GM21717 (cell line): Measurements from ENCODE around the gene AKAP13.

ENCODE experiments used
- ATAC-seq: cut with Tn5 transposase; IDR thresholded peaks from one replicate; pipeline ENCODE4 v1.9.1; 2021; ENCODE audit warnings: mild to moderate bottlenecking, moderate library complexity; ENCODE audit not compliant: unreplicated experiment

Gene AKAP13

GRCh38 chr15:85762039-85762755 lies 381.8 kb downstream of the AKAP13 start:
- no peak for ATAC-seq

- no peak for ATAC-seq
Measured at GRCh38 chr15:85762756-85763127, 382.3 kb downstream of the AKAP13 start.

DNA sequence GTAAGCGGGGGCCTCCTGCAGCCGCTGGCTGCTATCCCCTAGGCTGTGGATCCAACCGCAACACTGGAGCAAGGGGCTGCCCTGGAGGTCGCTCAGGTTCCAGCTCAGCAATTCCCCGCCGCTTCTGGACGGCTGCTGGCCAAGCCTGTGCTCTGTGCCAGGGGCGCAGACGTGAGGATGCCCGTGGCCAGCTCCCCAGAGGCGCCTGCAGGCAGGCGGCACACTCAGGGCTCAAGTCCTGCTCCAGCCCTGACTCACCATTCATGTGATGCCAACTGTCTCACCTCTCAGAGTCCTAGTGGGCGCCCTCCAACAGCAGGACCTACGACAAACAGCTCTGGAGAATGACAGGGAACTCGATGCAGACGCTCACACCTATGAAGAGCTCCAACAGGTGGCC lies 382.8 kb downstream of the AKAP13 start:
- no peak for ATAC-seq

- ATAC-seq = no peak
Measured at GRCh38 chr15:85763673-85764633, 383.6 kb downstream of the AKAP13 start.

- ATAC-seq = no peak
Measured at GRCh38 chr15:85764649-85765277, 384.4 kb downstream of the AKAP13 start.

GRCh38 chr15:85766001-85766831 lies 385.8 kb downstream of the AKAP13 start:
- ATAC-seq = no peak

GRCh38 chr15:85767785-85768529 lies 387.6 kb downstream of the AKAP13 start:
- no peak for ATAC-seq

- ATAC-seq = no peak
Measured at GRCh38 chr15:85768595-85769168, 388.3 kb downstream of the AKAP13 start.

DNA sequence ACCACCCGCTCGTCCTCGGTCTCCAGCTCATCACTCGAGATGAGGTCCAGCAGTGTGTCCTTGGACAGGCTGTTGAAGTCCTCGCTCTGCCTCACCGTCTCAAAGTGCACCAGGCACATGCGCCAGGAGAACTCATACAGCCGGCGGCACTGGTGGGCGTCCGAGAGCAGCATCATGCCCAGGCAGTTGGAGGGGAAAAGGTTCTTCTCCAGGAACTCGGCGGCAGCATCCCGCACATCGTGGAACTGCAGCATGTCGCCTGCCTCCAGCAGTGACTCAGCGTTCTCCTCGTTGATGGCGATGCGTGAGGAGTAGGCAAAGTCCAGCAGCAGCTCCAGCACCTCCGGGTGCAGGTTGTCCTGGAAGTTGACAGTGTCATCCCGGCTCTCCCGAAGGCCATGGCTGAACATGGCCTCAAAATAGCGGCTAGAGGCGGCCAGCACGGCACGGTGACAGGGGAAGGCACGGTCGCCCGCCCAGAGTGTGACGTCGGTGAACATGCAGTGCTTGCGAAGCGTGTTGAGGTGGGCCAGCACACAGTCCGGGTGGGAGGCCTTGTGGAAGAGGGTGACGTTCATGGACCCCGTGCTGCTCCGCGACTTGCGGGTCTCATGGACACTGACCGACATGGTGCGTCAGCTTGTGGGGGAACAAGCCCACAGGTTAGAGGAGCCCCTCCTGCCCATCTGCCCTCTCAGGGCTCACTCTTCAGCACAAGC lies 388.9 kb downstream of the AKAP13 start:
- no peak for ATAC-seq

DNA sequence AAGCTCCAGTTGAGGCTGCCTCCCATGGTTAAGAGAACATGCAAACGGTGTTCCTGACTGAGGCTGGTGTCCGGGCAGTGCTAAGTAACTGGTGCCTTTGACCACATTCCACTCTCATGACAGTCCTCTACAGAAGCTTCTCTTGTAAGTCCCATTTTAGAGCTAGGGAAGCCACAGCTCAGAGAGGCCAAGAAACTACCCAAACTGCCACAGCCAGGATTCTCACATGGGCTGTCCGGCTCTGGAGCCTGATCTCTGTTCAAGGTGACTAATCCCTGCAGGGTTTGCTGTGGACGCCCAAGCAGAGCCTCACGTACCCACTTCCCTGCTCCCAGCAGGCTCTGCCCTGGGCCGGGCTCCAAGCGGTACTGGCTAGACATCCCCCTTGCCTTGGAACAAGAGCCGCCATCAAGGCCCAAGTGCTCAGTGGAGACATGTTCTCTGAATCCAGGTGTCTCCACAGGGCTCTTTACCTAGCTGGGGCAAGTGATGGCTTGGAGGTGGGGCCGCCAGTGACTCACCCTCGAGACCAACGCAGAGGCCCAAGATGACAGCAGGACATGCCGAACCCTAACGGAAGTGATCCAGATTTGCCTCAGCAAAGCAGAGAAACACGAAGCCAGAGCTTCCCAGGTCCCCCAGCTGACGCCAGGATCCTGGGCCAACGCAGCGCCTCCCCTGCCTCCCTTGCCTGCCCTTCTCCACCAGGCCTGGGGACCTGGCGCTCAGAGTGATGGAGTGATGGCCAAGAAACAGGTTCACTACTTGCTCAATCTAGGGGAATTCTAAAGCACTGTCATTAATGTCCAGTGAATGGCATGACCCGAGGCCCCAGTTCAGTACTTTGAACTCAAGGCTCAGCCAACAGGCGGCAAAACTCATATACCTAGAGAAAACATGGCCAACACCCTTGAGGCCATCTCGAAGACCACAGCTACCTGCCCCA lies 390.0 kb downstream of the AKAP13 start:
- no peak for ATAC-seq

DNA sequence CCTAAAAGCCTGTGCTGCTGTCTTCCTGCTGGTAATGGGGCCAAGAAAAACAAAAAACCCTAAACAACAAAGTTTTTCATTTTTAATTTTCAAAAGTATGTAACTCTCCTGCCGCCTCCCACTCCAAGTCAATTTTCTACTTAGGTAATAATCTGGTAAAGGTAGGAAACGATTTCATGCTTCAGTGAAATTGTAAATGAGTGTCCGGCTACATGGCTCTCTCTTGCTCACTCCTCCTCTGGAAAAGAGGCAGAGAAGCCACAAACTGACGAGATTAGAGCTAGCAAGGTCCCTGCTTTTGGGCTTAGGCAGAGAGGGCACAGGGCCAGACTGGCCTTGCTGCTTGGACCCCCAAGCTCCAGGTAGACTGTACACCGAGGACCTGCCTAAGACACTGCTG lies 390.9 kb downstream of the AKAP13 start:
- ATAC-seq = no peak

DNA sequence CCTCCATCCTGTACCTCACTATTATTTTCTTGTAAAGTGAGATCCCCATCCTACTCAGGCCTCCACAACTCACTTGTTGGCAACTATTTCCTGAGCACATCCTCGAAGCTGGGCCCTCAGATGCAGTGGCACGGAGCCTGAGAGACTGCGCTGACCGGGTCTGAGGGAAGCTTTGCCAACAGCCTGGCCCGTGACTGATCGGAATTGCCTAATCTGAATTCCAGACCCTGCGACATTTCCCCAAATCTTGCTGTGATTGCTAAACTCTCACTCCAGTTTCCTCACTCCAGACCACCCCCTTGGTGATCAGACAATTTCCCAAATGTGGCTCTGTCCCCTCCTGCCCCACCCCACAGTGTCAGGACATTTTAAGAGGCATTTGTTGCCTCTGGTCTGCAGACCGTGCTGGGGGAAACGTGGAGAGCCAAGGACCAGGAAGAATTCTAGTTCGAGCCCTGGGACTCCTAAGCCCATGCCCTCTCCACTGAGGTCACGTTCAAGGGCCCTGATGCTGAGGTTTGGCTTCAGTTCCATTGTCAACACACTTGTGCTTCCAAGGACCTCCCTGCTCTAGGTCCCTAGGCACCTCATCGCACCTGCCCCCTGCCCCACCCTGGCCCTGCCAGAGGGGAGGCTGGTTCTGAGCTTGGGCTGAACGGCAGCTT lies 391.5 kb downstream of the AKAP13 start:
- ATAC-seq = no peak

DNA sequence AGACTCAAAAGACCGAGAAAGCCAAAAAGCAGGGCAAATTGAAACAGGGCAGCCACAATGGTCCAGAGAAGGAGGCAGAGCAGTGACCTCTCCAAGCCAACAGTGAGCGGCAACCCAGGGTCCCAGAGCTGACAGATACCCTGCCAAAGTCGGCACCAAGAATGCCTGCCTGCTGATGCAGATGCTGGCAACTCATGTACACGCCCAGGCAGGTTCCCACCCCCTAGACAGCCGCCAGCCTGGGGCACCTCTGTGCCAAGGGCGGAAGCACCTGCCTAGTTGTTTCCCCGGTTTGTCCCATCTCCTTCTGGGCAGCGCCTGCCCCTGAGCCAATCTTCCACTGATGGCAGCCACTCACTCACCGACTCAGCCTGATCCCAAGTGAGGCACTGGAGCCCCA lies 392.3 kb downstream of the AKAP13 start:
- no peak for ATAC-seq

DNA sequence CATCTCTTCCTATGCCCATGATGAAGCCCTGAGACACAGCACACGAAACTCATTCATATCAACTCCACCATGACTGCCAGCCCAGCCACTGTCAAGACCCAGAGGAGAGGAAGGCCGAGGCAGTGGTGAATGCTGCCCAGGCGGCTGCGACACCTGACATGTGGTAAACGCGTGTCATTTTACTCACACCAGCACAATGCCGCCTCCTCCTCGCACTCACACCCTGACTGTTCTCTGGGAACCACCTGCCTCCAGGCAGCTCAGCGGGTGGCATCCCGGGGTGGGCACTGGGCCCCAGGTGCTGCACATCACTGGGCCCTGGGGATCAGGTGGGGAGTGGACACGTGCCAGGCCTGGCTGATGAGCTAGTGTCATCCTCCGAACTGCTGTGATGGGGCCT lies 392.8 kb downstream of the AKAP13 start:
- no peak for ATAC-seq

GRCh38 chr15:85773970-85774369 lies 393.6 kb downstream of the AKAP13 start:
- ATAC-seq = no peak

DNA sequence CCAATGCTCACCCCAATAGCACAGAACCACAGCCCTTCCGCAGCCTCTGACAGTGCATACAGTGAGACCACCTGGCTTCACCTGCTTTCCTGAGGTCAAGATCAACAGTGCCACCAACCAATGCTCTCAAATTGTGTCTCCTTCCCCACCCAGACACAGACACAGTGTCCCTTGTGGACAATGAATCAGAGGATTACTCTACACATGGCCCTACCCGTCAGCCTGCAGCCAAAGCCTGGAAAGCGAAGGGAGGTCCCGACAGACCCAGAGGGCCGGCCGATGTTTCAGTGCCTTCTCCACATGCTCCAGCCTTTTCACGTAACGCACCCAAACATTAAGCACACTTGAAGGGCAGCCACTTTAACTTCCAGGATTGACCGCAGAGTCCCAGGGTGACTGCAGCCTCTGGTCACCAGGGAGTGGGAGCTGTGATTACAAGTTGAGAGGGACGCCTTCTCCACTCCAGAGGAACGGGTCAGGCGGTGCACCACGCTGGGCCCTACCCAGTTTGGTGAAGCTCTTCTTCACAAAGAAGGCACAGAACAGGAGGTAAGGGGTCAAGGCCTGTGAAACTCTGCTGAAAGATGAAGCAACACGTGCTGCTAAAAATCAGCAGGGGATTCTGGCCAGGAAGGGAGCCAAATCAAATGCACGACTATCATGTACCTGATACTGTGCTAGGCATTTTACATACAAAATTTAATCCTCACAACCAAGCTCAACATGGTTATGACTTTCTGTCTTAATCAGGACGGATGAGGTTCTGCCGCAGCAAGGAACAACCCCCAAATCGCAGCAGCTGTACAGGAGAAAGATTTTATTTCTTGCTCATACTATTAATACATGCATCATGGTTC lies 397.1 kb downstream of the AKAP13 start:
- no peak for ATAC-seq
